Neural crest cell (in vitro differentiated cells): ENCODE data around the gene YBX2. TPM values are rescaled to one million over a fixed set of nuclear protein-coding genes. Genes with fewer than 3 reads are reported as not detected.
"Not testable (repeated sequence)": the region's sequence is repeated elsewhere in the genome, so short reads cannot be mapped to it uniquely, and the experiment has no call there.

ENCODE experiments used
- DNase-seq: peaks from one replicate; pipeline ENCODE4 v3.0.0; 2021; ENCODE audit warnings: low read depth, mixed read lengths, low spot score
- H3K27ac Mint-ChIP-seq: one replicate; pipeline ENCODE4 v1.8.0; 2021; ENCODE audit warnings: mild to moderate bottlenecking, mixed read lengths; ENCODE audit not compliant: unreplicated experiment
- H3K27me3 Mint-ChIP-seq: 2 replicates; pipeline ENCODE4 v1.8.0; 2021; ENCODE audit warnings: low read depth, mild to moderate bottlenecking, mixed read lengths
- H3K36me3 Mint-ChIP-seq: 2 replicates; pipeline ENCODE4 v1.8.0; 2021; ENCODE audit warnings: low read depth, mild to moderate bottlenecking, mixed read lengths
- H3K4me1 Mint-ChIP-seq: 2 replicates; pipeline ENCODE4 v1.8.0; 2021; ENCODE audit warnings: mixed read lengths
- H3K4me3 Mint-ChIP-seq: one replicate; pipeline ENCODE4 v1.8.0; 2021; ENCODE audit warnings: mild to moderate bottlenecking, mixed read lengths
- H3K9me3 Mint-ChIP-seq: 2 replicates; pipeline ENCODE4 v1.8.0; 2021; ENCODE audit warnings: mixed read lengths
- total RNA-seq: library from RNA; stranded (reverse); gene quantifications from 2 replicates; pipeline ENCODE4 v1.2.1, GENCODE V29; 2021
- TF ChIP-seq, protein P1 (sequence below): fragments of 200-600 bp; sonication (generic); conservative IDR thresholded peaks from 2 replicates; pipeline ENCODE4 v1.5.0; 2021; ENCODE audit warnings: antibody characterized with exemption, mild to moderate bottlenecking

The YBX2 gene
- total RNA-seq, 1 donor from 2014 or later, result 0.54 TPM

DNA sequence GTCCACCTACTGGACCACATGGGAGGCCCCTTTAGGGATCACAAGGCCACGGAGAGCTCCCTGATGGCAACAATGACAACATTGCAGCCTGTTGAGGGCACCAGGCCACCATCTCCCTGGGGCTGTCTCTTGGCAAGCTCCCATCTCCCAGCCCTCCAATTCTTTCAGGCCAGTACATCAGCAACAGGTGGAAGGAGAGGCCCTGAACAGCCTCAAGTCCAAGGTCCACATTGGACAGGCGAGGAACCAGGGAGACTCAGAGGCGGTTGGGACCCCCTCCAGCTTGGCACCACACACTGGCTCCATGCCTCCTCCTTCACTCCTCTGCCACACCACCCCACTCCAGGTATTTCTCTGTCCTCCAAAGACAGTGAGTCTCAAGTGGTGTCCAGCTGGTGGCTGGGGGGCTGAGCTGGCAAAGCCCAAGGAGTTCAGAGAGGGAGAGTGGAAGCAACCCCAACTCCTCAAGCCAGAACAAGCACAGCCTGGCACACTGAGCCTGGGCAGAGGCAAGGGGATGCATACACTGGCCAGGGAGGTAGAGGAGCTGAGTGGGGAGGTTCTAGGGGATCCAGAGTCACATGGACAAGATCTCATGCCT lies 40.6 kb upstream of the YBX2 start:
- no peak for DNase-seq
- H3K9me3 Mint-ChIP-seq, result no peaks in the 10 kb centered on the region
- peaks cover 2% of the 10 kb centered on the region for H3K4me1 Mint-ChIP-seq
- no peaks in the 10 kb centered on the region for H3K27me3 Mint-ChIP-seq
- H3K36me3 Mint-ChIP-seq, result no peaks in the 10 kb centered on the region
- H3K27ac Mint-ChIP-seq, result no peak overlapping the region
- H3K4me3 Mint-ChIP-seq, result no peak overlapping the region
- TF ChIP-seq, protein P1, sequence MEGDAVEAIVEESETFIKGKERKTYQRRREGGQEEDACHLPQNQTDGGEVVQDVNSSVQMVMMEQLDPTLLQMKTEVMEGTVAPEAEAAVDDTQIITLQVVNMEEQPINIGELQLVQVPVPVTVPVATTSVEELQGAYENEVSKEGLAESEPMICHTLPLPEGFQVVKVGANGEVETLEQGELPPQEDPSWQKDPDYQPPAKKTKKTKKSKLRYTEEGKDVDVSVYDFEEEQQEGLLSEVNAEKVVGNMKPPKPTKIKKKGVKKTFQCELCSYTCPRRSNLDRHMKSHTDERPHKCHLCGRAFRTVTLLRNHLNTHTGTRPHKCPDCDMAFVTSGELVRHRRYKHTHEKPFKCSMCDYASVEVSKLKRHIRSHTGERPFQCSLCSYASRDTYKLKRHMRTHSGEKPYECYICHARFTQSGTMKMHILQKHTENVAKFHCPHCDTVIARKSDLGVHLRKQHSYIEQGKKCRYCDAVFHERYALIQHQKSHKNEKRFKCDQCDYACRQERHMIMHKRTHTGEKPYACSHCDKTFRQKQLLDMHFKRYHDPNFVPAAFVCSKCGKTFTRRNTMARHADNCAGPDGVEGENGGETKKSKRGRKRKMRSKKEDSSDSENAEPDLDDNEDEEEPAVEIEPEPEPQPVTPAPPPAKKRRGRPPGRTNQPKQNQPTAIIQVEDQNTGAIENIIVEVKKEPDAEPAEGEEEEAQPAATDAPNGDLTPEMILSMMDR, result no peak

DNA sequence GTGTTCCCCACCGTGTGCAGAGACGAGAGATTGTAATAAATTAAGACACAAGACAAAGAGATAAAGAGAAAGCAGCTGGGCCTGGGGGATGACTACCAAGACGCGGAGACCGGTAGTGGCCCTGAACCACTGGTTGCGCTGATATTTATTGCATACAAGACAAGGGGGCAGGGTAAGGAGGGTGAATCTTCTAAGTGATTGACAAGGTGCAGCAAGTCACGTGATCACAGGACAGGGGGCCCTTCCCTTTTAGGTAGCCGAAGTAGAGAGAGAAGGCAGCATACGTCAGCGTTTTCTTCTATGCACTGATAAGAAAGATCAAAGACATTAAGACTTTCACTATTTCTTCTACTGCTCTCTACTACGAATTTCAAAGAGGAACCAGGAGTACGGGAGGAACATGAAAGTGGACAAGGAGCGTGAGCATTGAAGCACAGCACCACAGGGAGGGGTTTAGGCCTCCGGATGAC lies 38.2 kb upstream of the YBX2 start:
- H3K9me3 Mint-ChIP-seq, H3K27ac Mint-ChIP-seq, DNase-seq, H3K27me3 Mint-ChIP-seq, H3K36me3 Mint-ChIP-seq: not testable (repeated sequence)
- H3K4me3 Mint-ChIP-seq, result peak overlapping the region; percentile 20
- peaks cover 22% of the 10 kb centered on the region for H3K4me1 Mint-ChIP-seq

DNA sequence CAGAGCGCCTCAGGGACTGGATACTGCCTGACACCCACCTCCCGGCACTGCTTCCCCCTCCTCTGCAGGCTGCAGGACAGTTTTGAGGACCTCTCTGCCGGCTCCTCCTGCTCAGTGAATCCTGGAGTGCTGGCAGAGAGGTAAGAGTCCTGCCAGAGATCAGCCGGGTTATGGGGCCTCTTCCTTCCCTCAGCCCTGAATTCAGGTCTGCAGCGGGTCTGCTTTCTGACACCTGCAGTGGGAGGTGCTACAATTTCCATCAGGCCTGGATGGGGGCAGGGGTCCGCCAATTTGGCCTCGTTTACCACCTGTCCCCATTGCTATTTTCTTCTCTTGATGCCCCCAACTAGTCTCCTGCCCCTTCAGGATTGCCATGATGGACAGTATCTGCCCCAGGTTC lies 37.7 kb upstream of the YBX2 start:
- Mint-ChIP-seq H3K4me1 (peaks cover 22% of the 10 kb centered on the region), H3K36me3 (no peaks in the 10 kb centered on the region)

DNA sequence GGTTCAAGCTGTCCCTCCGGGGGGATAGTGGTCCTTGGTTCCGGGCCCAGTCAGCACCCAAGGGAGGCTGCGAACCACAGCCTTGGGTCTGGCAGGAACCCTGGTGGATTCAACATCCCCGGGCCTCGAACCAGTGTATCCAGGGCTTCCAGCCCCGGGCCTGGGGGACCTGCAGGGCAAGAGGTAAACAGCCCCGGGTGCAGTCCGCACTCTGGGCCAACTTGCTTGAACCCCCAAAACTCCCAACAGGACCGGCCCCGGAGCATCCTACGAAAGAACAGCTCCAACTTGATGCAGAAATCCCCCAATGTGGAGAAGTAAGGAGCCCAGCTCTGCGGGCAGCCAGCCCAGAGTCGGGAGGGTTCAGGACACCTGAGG lies 36.2 kb upstream of the YBX2 start:
- TF ChIP-seq, protein P1, result no peak
- Mint-ChIP-seq H3K9me3 (no peaks in the 10 kb centered on the region), H3K4me1 (peaks cover 22% of the 10 kb centered on the region), H3K27ac (peak overlapping the region; percentile 99), H3K27me3 (no peaks in the 10 kb centered on the region), H3K36me3 (no peaks in the 10 kb centered on the region), H3K4me3 (peak overlapping the region; percentile 91)
- no peak for DNase-seq

More for the DNA sequence above, 37.7 kb upstream of the YBX2 start:
- DNase-seq, result no peak
- Mint-ChIP-seq H3K9me3 (no peaks in the 10 kb centered on the region), H3K27ac (no peak overlapping the region), H3K27me3 (no peaks in the 10 kb centered on the region), H3K4me3 (peak overlapping the region; percentile 20)
- TF ChIP-seq, protein P1, result no peak

DNA sequence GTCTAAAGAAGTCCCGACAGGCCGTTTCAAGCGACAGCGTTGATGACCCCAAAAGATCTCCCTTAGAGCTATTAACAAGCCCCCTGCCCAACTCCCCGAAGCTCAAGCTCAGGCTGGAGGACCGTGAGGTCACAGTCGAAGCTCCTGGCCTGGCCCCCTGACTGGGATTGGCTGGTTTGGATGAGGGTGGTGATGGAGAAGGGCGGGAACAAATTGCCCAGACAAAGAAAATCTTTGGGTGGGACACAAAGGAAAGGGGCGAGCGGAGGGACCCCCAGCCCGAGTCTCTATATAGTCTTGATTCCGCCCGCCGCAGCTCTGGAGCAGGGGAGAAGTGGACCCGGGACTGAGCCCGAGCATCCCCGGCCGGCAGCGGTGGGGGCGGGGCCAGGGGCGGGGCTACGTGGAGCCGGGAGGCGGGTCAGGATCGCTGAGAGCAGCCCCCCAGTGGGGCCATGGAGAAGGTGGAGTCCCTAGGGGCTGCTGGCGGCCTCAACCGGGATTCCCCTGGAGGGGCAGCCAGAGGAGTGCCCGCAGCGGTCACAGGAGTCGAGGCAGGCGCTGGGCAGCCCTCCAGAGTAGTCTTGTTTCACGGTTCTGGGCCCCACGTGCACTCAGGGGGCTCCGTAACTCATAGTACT lies 35.7 kb upstream of the YBX2 start:
- Mint-ChIP-seq H3K27me3 (no peaks in the 10 kb centered on the region), H3K4me1 (peaks cover 22% of the 10 kb centered on the region), H3K36me3 (no peaks in the 10 kb centered on the region), H3K9me3 (no peaks in the 10 kb centered on the region), H3K27ac (peak overlapping the region; percentile 99), H3K4me3 (peak overlapping the region; percentile 91)
- peak; percentile 74 for DNase-seq
- TF ChIP-seq, protein P1, result no peak

DNA sequence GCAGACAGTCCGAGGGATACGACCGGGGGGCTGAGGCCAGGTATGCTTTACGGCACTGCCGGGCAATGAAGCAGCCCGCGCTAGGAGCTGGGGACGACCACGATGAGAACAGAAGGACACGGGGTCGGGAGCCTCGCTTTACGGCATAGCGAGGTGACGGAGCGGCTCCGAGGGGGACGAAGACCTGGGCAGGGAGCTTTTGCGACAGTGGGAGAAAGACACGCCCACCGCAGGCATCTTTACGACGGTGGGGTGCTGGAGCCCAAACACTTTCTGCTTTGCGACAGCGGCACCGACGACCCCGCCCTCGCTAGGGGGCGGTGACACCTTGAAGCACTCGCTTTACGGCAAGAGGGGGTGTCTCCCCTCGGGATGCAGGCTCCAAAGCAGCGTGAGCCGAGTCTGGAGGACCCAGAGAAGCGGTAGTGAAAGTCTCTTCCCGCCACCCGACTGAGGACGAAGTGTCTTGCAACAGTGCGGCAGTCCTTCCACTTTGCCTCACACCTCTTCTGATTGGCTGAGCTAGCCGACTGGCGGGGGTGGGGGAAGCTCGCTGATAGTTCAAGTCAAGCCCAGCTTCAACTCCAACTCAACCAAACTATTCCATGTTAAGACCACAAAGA lies 35.0 kb upstream of the YBX2 start:
- Mint-ChIP-seq H3K4me3 (peak overlapping the region; percentile 91), H3K27me3 (no peaks in the 10 kb centered on the region), H3K4me1 (peaks cover 22% of the 10 kb centered on the region), H3K27ac (peak overlapping the region; percentile 99), H3K9me3 (no peaks in the 10 kb centered on the region), H3K36me3 (no peaks in the 10 kb centered on the region)
- DNase-seq, result peak; percentile 95
- TF ChIP-seq, protein P1, result peak; percentile 15
